Fibroblast of the aortic adventitia (primary cell): Measurements from ENCODE around the gene EML6. TPM values are rescaled to one million over a fixed set of nuclear protein-coding genes. Genes with fewer than 3 reads are reported as not detected.
A peak's percentile ranks its signal among the peaks of the same experiment; 100 is the strongest.

Experiments
- DNase-seq: peaks from one replicate; pipeline ENCODE4 v3.0.0-alpha.2; 2010; ENCODE audit warnings: low read depth
- H3K4me3 ChIP-seq: 2 replicates; pipeline ENCODE4 v1.5.1; 2011; ENCODE audit warnings: low read depth, mild to moderate bottlenecking, control low read depth, low read length, moderate library complexity
- CTCF ChIP-seq: IDR thresholded peaks from 2 replicates; pipeline ENCODE4 v1.5.1; 2011; ENCODE audit warnings: mild to moderate bottlenecking, low read length, control low read depth, inconsistent platforms; ENCODE audit not compliant: insufficient read depth
- total RNA-seq: library from RNA; depleted of rRNA; stranded (reverse); fragments of >200 nt; gene quantifications from 2 replicates; pipeline ENCODE4 v1.2.3, GENCODE V29; 2012; ENCODE audit warnings: low replicate concordance

Gene EML6
- total RNA-seq, 1 donor: 2.8 TPM

- TF ChIP-seq CTCF: no peak
- no peak for DNase-seq
- H3K4me3 ChIP-seq: no peak overlapping the region
Observed at GRCh38 chr2:54907663-54908062, 184.2 kb downstream of the EML6 start.

GRCh38 chr2:54908591-54908990, 185.1 kb downstream of the EML6 start:
- DNase-seq: no peak
- no peak for TF ChIP-seq CTCF
- H3K4me3 ChIP-seq: no peak overlapping the region

- TF ChIP-seq CTCF: no peak
- H3K4me3 ChIP-seq: no peak overlapping the region
- peak; percentile 32 for DNase-seq
Observed at GRCh38 chr2:54909001-54909400, 185.5 kb downstream of the EML6 start.

- DNase-seq: no peak
- H3K4me3 ChIP-seq: no peak overlapping the region
- TF ChIP-seq CTCF: no peak
Observed at GRCh38 chr2:54912305-54912704, 188.8 kb downstream of the EML6 start.

- DNase-seq: no peak
- H3K4me3 ChIP-seq: no peak overlapping the region
- no peak for TF ChIP-seq CTCF
Observed at GRCh38 chr2:54912893-54913292, 189.4 kb downstream of the EML6 start.

- no peak overlapping the region for H3K4me3 ChIP-seq
- no peak for TF ChIP-seq CTCF
- DNase-seq: no peak
Observed at GRCh38 chr2:54914637-54915036, 191.2 kb downstream of the EML6 start.

- no peak for TF ChIP-seq CTCF
- no peak overlapping the region for H3K4me3 ChIP-seq
- DNase-seq: no peak
Observed at GRCh38 chr2:54915101-54915500, 191.6 kb downstream of the EML6 start.
